ENCODE results near the gene AFAP1.

Gene AFAP1

GRCh38 chr4:7828011-7828720 lies 111.5 kb downstream of the AFAP1 start:
- Histone ChIP-seq H3K9ac (no peak overlapping the region), H3K4me3 (ENCODE audit: low read depth, low read length) (no peak overlapping the region), H3K27ac (peak overlapping the region; percentile 53), H2AFZ (peak overlapping the region; percentile 3), H3K9me3 (ENCODE audit: control insufficient read depth, low read length) (no peaks in the 10 kb centered on the region), H3K27me3 (ENCODE audit: control insufficient read depth, insufficient read depth, low read length) (no peaks in the 10 kb centered on the region), H3K4me1 (peaks cover 21% of the 10 kb centered on the region), H3K79me2 (no peaks in the 10 kb centered on the region), H3K4me2 (ENCODE audit: low read length) (peak overlapping the region; percentile 45), H3K36me3 (ENCODE audit: control insufficient read depth, insufficient read depth, low read length) (no peaks in the 10 kb centered on the region)
- TF ChIP-seq CTCF (IDR thresholded peaks at IDR 0.05) = no peak

GRCh38 chr4:7827566-7827965 lies 112.1 kb downstream of the AFAP1 start:
- Histone ChIP-seq H3K27ac (peak overlapping the region; percentile 53), H3K36me3 (ENCODE audit: control insufficient read depth, insufficient read depth, low read length) (no peaks in the 10 kb centered on the region), H3K4me1 (peaks cover 21% of the 10 kb centered on the region)

GRCh38 chr4:7826909-7827306 lies 112.8 kb downstream of the AFAP1 start:
- Histone ChIP-seq H2AFZ (no peak overlapping the region), H3K4me3 (ENCODE audit: low read depth, low read length) (no peak overlapping the region), H3K79me2 (no peaks in the 10 kb centered on the region), H3K4me1 (peaks cover 22% of the 10 kb centered on the region), H3K4me2 (ENCODE audit: low read length) (no peak overlapping the region), H3K27ac (no peak overlapping the region), H3K9me3 (ENCODE audit: control insufficient read depth, low read length) (no peaks in the 10 kb centered on the region), H3K9ac (no peak overlapping the region), H3K27me3 (ENCODE audit: control insufficient read depth, insufficient read depth, low read length) (no peaks in the 10 kb centered on the region), H3K36me3 (ENCODE audit: control insufficient read depth, insufficient read depth, low read length) (no peaks in the 10 kb centered on the region)
- TF ChIP-seq CTCF (IDR thresholded peaks at IDR 0.05) = no peak

More at GRCh38 chr4:7827566-7827965, 112.1 kb downstream of the AFAP1 start:
- H2AFZ ChIP-seq = no peak overlapping the region
- no peaks in the 10 kb centered on the region for H3K27me3 ChIP-seq (ENCODE audit: control insufficient read depth, insufficient read depth, low read length)
- no peaks in the 10 kb centered on the region for H3K79me2 ChIP-seq
- no peak overlapping the region for H3K9ac ChIP-seq
- H3K9me3 ChIP-seq (ENCODE audit: control insufficient read depth, low read length) = no peaks in the 10 kb centered on the region
- no peak overlapping the region for H3K4me3 ChIP-seq (ENCODE audit: low read depth, low read length)
- TF ChIP-seq CTCF (IDR thresholded peaks at IDR 0.05) = no peak
- H3K4me2 ChIP-seq (ENCODE audit: low read length) = no peak overlapping the region

- H3K9me3 ChIP-seq (ENCODE audit: control insufficient read depth, low read length) = no peaks in the 10 kb centered on the region
- H3K4me3 ChIP-seq (ENCODE audit: low read depth, low read length) = no peak overlapping the region
- H3K4me2 ChIP-seq (ENCODE audit: low read length) = no peak overlapping the region
- H3K27me3 ChIP-seq (ENCODE audit: control insufficient read depth, insufficient read depth, low read length) = no peaks in the 10 kb centered on the region
- no peak overlapping the region for H2AFZ ChIP-seq
- no peak overlapping the region for H3K27ac ChIP-seq
- peaks cover 21% of the 10 kb centered on the region for H3K4me1 ChIP-seq
- no peaks in the 10 kb centered on the region for H3K79me2 ChIP-seq
- no peak overlapping the region for H3K9ac ChIP-seq
- no peak for TF ChIP-seq CTCF (IDR thresholded peaks at IDR 0.05)
- H3K36me3 ChIP-seq (ENCODE audit: control insufficient read depth, insufficient read depth, low read length) = no peaks in the 10 kb centered on the region
Observed at GRCh38 chr4:7826176-7826908, 113.3 kb downstream of the AFAP1 start.
